Measurements from ENCODE around the gene CMBL. TPM values are rescaled to one million over a fixed set of nuclear protein-coding genes. Genes with fewer than 3 reads are reported as not detected.
"Not testable (repeated sequence)": the region's sequence is repeated elsewhere in the genome, so short reads cannot be mapped to it uniquely, and the experiment has no call there.

The CMBL gene
- total RNA-seq, 1 donor from 2014 or later = 21.7 TPM

DNA sequence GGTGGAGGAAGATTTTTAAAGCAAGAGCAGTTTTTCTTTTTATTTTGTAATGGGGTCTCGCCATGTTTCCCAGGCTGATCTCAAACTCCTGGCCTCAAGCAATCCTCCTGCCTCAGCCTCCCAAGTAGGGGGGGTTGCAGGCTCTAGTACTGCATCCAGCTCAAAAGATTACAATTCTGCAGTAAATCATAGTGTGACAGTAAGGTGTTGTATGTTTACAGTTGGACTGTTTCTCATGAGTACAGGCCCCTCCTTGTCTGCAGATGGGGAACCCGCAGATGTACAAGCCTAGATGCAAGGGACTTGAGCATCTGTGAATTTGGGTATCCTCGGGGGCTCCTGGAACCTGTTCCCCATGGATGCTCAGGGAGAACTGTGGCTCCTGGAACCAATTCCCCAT lies 54.3 kb downstream of the CMBL start:
- H3K4me1 ChIP-seq = peaks cover 36% of the 10 kb centered on the region
- H3K4me3 ChIP-seq = no peak overlapping the region
- no peak for ATAC-seq
- H3K9me3 ChIP-seq = no peaks in the 10 kb centered on the region
- TF ChIP-seq, protein P1, sequence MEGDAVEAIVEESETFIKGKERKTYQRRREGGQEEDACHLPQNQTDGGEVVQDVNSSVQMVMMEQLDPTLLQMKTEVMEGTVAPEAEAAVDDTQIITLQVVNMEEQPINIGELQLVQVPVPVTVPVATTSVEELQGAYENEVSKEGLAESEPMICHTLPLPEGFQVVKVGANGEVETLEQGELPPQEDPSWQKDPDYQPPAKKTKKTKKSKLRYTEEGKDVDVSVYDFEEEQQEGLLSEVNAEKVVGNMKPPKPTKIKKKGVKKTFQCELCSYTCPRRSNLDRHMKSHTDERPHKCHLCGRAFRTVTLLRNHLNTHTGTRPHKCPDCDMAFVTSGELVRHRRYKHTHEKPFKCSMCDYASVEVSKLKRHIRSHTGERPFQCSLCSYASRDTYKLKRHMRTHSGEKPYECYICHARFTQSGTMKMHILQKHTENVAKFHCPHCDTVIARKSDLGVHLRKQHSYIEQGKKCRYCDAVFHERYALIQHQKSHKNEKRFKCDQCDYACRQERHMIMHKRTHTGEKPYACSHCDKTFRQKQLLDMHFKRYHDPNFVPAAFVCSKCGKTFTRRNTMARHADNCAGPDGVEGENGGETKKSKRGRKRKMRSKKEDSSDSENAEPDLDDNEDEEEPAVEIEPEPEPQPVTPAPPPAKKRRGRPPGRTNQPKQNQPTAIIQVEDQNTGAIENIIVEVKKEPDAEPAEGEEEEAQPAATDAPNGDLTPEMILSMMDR (IDR thresholded peaks at IDR 0.05) = no peak
- H3K36me3 ChIP-seq = peaks cover 60% of the 10 kb centered on the region
- intact Hi-C loops (cut with DNase I) = no loop called here
- no peaks in the 10 kb centered on the region for H3K27me3 ChIP-seq (ENCODE audit: low read depth)
- DNase-seq = no peak
- no peak overlapping the region for H3K27ac ChIP-seq

DNA sequence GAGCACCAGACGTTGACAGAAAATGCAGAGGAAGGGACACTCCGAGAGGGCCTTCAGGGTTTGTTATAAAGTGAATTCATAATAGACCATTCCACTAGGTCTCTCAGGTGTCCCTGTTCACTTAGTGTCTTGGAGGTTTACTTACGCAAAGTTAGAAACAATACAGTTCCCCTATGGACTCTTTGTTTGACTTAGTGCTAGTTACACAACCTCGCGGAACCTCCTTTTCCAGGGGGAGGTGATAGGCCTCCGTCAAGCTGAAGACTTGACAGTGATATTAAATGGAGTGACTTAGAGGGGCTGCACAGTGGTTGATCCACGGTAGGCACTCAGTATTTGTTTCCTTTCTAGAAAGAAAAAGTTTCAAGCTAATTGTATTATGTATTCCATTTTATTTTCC lies 56.3 kb downstream of the CMBL start:
- Histone ChIP-seq H3K4me1 (peaks cover 38% of the 10 kb centered on the region), H3K27ac (no peak overlapping the region), H3K4me3 (peak overlapping the region; percentile 96), H3K36me3 (peaks cover 41% of the 10 kb centered on the region), H3K9me3 (no peaks in the 10 kb centered on the region), H3K27me3 (ENCODE audit: low read depth) (no peaks in the 10 kb centered on the region)
- intact Hi-C loops (cut with DNase I) = no loop called here
- no peak for DNase-seq
- TF ChIP-seq, protein P1 (IDR thresholded peaks at IDR 0.05) = no peak
- ATAC-seq = no peak

DNA sequence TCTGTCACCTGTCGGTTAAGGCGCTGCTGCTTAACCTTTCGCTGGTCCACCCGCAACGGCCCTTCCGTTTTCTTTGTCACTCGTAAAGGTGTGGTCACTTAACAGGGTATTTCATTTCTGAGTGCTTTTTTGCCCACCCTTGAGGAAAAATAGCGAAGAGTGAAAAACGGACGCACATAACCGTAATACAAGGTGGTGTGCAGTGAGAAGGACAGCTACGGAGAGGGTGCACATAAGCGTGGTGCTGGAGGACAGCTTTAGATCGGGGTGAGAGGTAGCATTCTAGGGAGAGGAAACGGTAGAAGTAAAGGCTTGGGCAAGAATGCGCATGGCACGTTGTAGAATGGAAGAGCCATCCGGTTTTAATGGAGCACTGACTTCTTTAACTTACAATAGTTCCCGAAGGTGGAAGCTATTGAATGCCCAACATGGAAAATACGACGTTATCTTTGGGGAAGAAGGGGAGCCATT lies 56.9 kb downstream of the CMBL start:
- Histone ChIP-seq H3K4me3 (peak overlapping the region; percentile 96), H3K27me3 (ENCODE audit: low read depth) (no peaks in the 10 kb centered on the region), H3K4me1 (peaks cover 38% of the 10 kb centered on the region), H3K36me3 (peaks cover 35% of the 10 kb centered on the region), H3K27ac (peak overlapping the region; percentile 94), H3K9me3 (no peaks in the 10 kb centered on the region)
- ATAC-seq = no peak
- DNase-seq = no peak
- intact Hi-C loops (cut with DNase I) = no loop called here
- TF ChIP-seq, protein P1 (IDR thresholded peaks at IDR 0.05) = no peak

DNA sequence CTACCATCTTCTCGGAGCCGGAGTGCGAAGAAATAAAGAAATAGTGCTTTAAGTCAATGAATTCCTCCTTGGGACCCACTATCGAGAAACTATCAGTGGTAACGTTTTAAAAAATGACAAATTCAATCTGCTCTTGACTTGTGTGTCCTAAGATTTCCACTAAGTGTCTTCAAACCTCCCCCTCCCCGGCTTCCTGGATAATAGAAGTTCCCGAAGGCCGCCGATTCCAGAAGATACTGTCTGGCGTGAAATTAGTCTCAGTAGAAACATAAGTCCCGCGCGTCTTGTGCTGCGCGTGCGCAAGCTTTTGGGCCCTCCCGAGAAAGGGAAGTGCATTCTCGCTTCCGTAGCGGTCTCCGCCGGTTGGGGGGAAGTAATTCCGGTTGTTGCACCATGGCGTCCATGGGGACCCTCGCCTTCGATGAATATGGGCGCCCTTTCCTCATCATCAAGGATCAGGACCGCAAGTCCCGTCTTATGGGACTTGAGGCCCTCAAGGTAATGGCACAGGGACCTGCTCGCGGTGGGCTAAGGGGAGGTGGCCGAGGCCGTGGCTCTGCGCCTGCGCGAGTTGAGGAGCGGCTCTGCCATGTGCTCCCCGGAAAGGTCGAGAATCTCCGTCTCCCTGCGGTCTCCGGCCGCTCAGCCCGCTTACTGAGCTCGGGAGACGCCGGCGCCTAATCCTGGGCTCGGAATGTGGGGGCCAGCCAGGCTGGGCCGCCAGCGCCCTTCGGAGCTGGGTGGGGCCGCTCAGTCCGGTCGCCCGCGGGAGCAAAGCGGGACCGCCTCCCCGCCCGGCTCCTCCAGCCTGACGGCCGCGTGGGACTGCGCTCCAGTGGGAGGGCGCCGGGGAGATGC lies 57.5 kb downstream of the CMBL start, which contains the start of gene CCT5:
Gene CCT5, plus strand, starts transcription at position 333 of the 858 bp plus-strand sequence. Its CDS starts 61 bp downstream, at position 394.
- TF ChIP-seq, protein P1 (IDR thresholded peaks at IDR 0.05) = no peak
- Histone ChIP-seq H3K36me3 (peaks cover 28% of the 10 kb centered on the region), H3K27me3 (ENCODE audit: low read depth) (no peaks in the 10 kb centered on the region), H3K9me3 (no peaks in the 10 kb centered on the region), H3K27ac (peak within 1 kb of the TSS; percentile 94), H3K4me1 (peaks cover 38% of the 10 kb centered on the region), H3K4me3 (peak within 1 kb of the TSS; percentile 96)
- peak; percentile 95 to 96 for ATAC-seq
- DNase-seq = peak; percentile 92
- intact Hi-C loops (cut with DNase I) = no loop called here

DNA sequence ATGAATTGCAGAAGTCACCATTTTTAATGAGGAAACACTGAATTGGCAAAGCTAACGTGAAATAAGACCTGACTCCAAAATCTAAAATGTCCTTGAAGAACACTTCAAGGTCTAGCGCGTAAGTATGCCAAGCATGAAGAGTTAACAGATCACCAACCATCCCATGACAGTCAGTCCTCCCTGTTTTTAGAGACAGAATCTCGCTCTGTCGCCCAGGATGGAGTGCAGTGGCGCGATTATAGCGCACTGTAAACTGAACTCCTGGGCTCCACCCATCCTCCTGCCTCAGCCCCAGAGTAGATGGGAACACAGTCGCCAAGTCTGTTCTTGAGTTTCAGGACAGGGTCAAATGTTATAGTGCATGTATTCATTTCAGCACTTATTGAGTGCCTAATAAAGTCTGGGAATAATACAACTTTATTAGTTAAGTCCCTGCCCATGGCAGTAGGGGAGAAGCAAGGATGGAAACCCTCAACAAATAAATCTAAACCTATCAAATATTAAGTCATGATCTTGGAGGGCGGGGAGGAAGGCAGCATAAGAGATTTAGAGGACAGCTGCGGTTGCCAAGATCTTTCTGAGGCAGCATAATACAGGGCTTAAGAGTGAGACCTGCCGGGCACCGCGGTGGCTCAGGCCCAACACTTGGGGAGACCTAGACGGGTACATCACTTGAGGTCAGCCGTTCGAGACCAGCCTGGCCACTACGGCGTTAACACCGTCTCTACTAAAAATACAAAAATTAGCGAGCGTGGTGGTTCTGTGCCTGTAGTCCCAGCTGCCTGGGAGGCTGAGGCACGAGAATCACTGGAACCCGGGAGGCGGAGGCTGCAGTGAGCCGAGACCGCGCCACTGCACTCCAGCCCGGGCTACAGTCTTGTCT lies 59.1 kb downstream of the CMBL start:
- Histone ChIP-seq H3K4me3 (peak overlapping the region; percentile 96), H3K27ac (peak overlapping the region; percentile 94), H3K36me3 (peaks cover 13% of the 10 kb centered on the region), H3K27me3 (ENCODE audit: low read depth) (no peaks in the 10 kb centered on the region), H3K4me1 (peaks cover 34% of the 10 kb centered on the region), H3K9me3 (no peaks in the 10 kb centered on the region)
- DNase-seq (no peak), ATAC-seq (no peak)
- TF ChIP-seq, protein P1 (IDR thresholded peaks at IDR 0.05) = no peak
- intact Hi-C loops (cut with DNase I) = no loop called here

DNA sequence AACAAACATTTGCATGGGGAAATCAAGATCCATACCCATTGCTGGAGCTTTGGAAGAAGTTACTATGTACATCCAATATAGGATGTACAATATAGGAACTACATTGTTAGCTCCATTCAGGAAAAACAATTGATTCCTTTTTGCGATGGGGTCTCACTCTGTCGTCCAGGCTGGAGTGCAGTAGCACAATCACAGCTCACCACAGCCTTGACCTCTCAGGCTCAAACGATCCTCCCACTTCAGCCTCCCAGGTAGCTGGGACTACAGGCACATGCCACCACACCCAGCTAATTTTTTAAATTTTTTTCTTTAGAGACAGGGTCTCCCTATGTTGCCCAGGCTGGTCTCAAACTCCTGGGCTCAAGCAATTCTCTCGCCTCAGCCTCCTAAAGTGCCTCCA lies 60.5 kb downstream of the CMBL start:
- H3K4me3 ChIP-seq; H3K9me3 ChIP-seq; ATAC-seq; intact Hi-C loops (cut with DNase I); H3K27ac ChIP-seq; H3K36me3 ChIP-seq; DNase-seq; H3K27me3 ChIP-seq (ENCODE audit: low read depth): not testable (repeated sequence)
- peaks cover 22% of the 10 kb centered on the region for H3K4me1 ChIP-seq
